ENCODE data around the gene MRPL34. TPM values are rescaled to one million over a fixed set of nuclear protein-coding genes. Genes with fewer than 3 reads are reported as not detected.

Gene MRPL34
- total RNA-seq, 1 donor from 2014 or later, result 54.2 TPM

DNA sequence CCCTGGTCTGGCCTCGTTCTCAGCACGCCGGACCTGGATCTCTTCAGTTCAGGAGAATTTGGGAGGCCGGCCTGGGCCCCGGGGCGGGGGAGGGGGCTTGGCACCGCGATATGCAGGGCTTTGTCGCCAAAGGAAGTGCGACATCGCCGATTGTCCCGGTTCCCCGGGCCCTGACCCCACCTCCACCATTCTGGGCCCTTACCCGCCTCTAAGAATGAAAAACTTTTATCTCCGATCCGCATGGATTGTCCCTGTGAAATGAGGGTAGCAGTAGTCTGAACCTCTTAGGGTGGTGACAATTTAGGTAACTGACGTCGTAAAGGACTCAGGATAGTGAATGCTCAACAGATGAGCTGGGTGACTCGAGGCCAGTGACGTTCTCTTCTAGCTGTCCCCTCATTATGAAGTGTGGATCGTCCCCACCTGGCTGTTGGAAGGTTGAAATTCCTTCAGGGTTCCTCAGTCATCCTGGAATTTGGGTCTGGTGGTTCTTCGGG lies 4.3 kb downstream of the MRPL34 start:
- DNase-seq (ENCODE audit: low read depth), result no peak

DNA sequence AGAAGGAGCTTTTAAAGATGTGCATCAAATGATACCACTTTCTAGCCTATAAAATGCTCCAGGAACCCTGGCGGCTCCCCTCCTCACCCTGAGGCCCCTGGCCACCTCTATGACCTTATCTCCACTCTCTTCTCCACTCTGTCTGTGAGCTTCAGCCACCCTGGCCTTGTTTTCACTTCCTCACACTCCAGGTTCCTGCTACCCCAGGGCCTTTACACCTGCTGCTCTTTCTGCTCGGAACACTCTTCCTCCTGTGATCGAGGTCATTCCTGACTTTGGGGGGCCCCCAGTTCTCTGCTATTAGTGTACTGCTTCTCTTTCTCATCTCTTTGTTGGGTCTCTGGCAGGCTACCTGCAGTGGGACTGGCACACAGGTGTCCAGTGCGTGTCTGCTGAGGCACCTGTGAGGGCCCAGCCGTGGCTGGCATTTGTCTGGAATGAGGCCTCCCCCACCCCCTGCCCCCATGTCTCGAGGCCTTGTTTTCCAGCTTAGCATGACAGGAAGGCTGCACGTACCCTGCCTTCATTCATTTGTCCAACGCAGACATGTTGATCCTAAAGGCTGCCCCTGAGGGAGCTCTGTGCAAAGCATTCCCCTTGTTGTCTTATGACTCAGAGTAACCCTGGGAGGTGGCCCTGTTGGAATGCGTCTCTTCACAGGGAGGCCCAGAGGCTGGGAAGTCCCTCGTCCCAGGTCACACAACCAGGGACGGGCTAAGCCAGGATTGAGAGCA lies 6.0 kb downstream of the MRPL34 start:
- DNase-seq (ENCODE audit: low read depth), result peak; percentile 87

DNA sequence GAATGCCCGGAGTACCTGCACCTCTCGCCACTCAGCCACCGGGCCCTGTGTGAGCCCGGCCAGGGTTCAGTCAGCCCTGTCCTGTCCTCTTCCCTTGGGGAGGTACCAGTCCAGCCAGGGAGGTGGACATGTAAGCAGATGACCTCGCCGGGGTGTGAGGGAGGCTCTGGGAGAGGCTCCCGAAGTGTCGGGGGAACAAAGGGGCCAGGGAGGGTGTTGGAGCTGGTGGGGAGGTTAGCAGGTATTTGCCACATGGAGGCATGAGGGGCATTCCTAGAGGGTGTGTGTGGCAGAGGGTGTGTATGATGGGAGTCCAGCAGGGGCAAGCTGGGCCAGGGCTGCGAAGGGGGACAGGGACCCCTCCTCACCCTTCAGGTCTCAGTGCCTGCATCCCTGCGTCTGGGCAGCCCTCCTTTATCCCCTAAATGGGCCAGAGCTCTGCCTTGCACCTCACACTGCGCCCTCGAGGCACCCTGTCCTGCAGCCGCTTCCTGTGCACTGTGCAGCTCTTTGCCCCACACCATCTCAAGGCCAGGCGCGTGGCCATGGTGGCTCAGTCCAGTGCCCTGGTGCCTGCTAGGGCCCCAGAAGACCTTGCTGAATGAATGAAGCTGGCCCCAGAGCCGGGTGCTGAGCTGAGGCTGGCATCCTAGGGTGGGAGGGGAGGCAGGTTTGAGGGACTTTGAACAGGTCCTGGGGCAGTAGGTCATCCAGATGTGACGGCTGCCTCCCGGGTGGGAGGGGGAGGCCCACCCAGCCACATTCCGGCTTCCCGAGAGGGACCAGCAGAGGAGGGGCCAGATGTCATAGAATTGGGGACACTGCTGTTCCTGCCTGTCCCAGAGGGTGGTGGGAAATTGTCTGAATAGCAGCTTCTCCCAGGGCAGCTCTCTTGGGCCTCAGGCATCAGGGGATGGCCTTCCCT lies 6.8 kb downstream of the MRPL34 start:
- no peak for DNase-seq (ENCODE audit: low read depth)

- DNase-seq (ENCODE audit: low read depth), result no peak
These were observed 8.4 kb downstream of the MRPL34 start for GRCh38 chr19:17314007-17314593.

DNA sequence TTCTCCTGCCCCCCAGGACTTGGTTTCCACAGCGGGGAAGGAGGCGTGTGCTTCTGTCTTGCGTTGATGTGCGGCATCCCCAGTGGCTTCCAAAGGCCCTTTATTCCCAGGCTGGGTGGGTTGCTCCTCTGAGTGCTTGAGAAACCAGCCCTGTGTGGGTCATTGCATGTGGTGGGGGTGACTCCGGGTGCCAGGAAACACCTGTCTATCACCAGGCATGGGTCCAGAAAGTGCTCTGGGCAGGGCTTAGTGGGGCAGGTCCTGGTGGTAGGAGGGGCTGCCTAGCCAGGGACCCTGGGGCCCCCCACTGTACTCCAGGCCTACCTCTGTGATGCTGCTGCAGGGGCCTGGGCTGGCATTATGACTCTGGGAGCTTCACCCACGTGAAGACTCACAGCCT lies 13.3 kb downstream of the MRPL34 start:
- DNase-seq (ENCODE audit: low read depth), result no peak

GRCh38 chr19:17319473-17320238 lies 14.0 kb downstream of the MRPL34 start:
- no peak for DNase-seq (ENCODE audit: low read depth)

- DNase-seq (ENCODE audit: low read depth), result no peak
These were observed 14.8 kb downstream of the MRPL34 start for GRCh38 chr19:17320435-17320834.

DNA sequence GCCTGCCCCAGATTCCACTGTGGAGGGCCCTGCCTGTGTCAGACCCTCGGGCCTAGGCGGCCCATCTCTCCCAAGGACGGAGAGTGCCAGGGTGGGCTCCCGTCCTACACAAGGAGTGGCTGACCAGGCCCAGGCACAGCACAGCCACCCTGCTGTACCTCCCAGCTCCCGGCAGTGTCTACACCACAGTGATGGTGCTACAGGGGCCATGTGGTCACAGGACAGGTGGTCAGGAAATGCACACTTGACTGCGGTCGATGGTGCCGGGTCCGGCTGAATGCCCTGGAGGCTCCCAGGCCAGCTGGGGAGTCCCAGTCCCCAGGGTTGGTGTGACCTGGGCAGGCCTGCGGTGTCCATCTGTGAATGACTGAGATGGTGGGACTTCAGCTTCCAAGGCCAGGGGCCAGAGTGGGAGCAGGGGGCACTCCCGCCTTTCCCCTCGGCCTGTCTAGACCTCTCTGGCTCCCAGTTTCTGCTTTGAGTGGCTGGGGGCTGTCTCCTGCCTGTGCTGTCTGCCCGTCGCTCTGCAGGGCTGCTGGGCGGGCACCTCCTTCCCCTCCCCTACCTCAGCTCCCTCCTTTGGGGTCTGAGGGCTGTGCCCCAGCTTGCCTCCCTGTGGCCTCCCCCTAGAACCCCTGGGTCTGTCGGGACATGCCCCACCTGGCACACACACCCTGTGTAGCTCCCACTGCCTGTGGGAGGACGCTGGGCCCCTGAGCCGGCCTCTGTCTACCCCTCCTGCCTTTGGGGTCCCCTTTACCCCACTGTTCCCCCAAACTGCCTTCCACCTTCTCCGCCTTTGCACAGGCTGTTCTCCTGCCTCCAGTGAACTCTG lies 16.2 kb downstream of the MRPL34 start:
- DNase-seq (ENCODE audit: low read depth), result no peak

GRCh38 chr19:17322854-17323253 lies 17.2 kb downstream of the MRPL34 start:
- DNase-seq (ENCODE audit: low read depth), result no peak

- DNase-seq (ENCODE audit: low read depth), result no peak
These were observed 17.8 kb downstream of the MRPL34 start for GRCh38 chr19:17323300-17323963.

GRCh38 chr19:17323964-17324332 lies 18.3 kb downstream of the MRPL34 start:
- no peak for DNase-seq (ENCODE audit: low read depth)

DNA sequence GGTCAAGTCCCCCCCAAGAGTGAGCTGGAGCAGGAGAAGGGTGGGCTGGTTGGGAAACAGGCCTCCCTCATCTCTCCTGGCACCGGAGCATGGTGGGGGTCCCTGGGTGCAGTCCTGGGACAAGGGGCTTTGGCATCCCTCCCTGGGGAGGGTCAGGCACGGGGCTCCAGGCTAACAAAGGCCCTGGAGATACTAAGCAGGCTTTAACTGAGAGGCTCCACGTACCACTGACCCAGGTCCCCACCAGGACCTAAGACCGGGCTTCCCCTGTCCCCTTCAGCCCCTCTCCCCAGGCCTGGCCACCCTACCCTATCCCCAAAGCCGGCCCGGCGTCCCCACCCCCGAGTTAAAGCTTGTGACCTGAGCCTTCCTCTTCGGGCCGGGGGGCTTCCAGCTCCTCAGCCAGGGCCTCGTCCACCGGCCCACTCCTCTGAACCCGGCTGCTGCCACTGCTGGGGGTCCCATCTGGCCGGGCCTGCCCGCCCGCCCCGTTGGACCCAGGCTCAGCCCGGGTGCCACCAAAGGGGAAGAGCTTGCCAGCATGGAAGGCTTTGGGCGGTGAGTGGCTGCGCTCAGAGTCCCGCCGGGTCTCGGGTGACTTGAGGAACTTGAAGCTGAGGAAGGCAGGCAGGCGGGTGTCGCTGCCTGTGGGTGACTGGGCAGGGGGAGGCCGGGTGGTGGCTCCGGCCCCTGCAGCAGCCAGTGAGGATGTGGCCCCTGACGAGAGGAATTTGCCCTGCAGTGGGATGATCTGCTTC lies 18.9 kb downstream of the MRPL34 start:
- DNase-seq (ENCODE audit: low read depth), result no peak

DNA sequence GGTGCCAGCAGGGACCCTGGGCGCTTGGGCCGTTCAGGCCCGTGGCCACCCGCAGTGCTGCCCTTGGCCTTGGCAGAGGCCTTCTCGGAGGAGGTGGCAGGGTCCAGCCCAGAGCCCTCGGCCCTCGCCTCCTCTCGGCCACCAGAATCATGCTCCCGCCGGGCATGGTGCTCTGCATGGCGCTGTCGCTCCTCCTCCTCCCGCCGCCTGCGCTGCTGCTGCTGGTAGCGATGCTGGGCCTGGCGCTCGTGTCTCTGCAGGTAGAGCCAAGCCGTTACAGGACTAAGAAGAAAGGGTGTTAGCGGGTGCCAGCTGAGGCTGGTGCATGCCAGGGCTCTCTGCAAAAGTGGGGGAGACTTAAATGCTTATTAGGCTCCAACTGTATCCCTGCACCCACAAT lies 19.5 kb downstream of the MRPL34 start:
- DNase-seq (ENCODE audit: low read depth), result no peak

DNA sequence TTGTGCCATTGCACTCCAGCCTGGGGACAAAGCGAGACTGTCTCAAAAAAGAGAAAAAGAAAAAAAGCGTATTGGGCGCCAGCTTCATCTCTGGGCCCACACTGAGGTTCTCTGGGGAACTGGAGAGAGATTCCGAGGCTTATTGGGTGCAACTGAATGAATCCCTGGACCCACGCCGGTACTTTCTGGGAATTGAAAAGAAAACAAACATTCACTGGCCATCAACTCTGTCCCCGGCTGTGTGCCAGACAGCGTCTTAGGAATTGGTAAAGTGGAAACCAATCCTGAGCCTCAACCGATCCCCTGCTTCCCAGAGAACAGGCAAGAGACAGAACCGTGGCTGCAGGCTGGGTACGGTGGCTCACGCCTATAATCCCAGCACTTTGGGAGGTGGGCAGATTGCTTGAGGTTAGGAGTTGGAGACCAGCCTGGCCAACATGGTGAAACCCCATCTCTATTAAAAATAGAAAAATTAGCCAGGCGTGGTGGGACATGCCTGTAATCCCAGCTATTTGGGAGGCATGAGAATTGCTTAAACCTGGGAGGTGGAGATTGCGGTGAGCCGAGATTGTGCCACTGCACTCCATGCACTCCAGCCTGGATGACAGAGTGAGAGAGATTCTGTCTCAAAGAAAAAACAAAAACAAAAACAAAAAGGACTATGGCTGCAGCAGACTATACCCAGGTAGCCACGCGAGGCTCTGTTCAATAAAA lies 20.4 kb downstream of the MRPL34 start:
- DNase-seq (ENCODE audit: low read depth), result no peak

GRCh38 chr19:17326595-17326966 lies 20.9 kb downstream of the MRPL34 start:
- no peak for DNase-seq (ENCODE audit: low read depth)

DNA sequence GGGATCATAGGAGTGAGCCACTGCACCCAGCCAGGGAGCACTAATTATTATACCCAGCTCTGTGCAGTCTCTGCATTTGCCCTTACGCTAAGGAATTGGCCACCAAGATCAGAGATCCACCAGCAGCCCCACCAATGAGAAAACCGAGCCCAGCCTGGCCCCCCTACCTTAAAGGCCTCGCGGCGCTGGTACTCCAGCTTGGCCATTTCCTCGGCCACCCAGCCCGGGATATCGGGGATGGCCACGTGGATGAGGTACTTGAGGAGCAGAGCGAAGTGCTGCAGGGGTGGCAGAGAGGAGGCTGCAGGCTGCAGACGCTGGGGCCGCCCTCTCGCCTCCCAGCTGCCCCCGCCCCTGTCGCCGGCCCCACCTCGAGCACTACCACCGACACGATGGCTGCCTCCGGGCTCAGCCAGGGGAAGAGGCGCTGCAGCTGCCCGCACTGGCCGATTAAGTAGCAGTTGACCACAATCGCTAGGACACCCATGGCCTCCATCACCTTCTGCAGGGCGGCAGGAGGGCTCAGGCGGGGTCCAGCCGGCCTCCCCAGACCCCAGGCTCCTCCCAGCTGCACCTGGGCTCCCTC lies 21.5 kb downstream of the MRPL34 start:
- no peak for DNase-seq (ENCODE audit: low read depth)

GRCh38 chr19:17327654-17328516 lies 22.2 kb downstream of the MRPL34 start:
- DNase-seq (ENCODE audit: low read depth), result peak; percentile 74

Measured in renal cortical epithelial cell (primary cell).